Activated T-cell treated with anti-CD3 and anti-CD28 coated beads, Interleukin-2, amount 50 U/mL, for 72 hours (primary cell): ENCODE results near the gene UBE2I. TPM values are rescaled to one million over a fixed set of nuclear protein-coding genes. Genes with fewer than 3 reads are reported as not detected.

Experiments
- ATAC-seq, 2 donors: fragments of 150-1000 bp; cut with Tn5 transposase; replicated peaks in 1 of 2; 2 replicates each; pipeline ENCODE4 v1.10.0; 2021; ENCODE audit warnings: moderate library complexity in 2 of 2, mild to moderate bottlenecking in 1 of 2
- DNase-seq, 2 donors: peaks; one replicate each; pipeline ENCODE4 v3.0.0; 2021 to 2022; ENCODE audit warnings: mixed read lengths in 1 of 2
- H3K27ac Mint-ChIP-seq: one replicate; pipeline ENCODE4 v1.8.0; 2022; ENCODE audit warnings: mild to moderate bottlenecking, moderate library complexity, mixed read lengths
- H3K27me3 Mint-ChIP-seq: one replicate; pipeline ENCODE4 v1.8.0; 2022; ENCODE audit warnings: low read depth, mixed read lengths
- H3K36me3 Mint-ChIP-seq, 2 donors: one replicate each; pipeline ENCODE4 v1.8.0; 2022; ENCODE audit warnings: mixed read lengths in 2 of 2, mild to moderate bottlenecking in 1 of 2; ENCODE audit not compliant: insufficient read depth in 2 of 2
- H3K4me1 Mint-ChIP-seq: one replicate; pipeline ENCODE4 v1.8.0; 2022; ENCODE audit warnings: low read depth, mixed read lengths
- H3K4me3 Mint-ChIP-seq, 2 donors: one replicate each; pipeline ENCODE4 v1.8.0; 2022; ENCODE audit warnings: mild to moderate bottlenecking in 2 of 2, mixed read lengths in 2 of 2, moderate library complexity in 2 of 2
- H3K9me3 Mint-ChIP-seq, 2 donors: one replicate each; pipeline ENCODE4 v1.8.0; 2022; ENCODE audit warnings: mixed read lengths in 2 of 2
- total RNA-seq, 2 donors: library from RNA; stranded (reverse); gene quantifications; one replicate each; pipeline ENCODE4 v1.2.3, GENCODE V29; 2022

Gene UBE2I
- total RNA-seq, 2 donors from 2014 or later: 225 to 231 TPM

- Mint-ChIP-seq H3K27ac (no peak overlapping the region), H3K9me3 (no peaks in the 10 kb centered on the region), H3K4me3 (no peak overlapping the region), H3K27me3 (peaks cover 36% of the 10 kb centered on the region), H3K4me1 (peaks cover 22% of the 10 kb centered on the region), H3K36me3 (no peaks in the 10 kb centered on the region)
- DNase-seq: no peak
- ATAC-seq: no peak
Observed at GRCh38 chr16:1335211-1335971, 26.0 kb downstream of the UBE2I start.

DNA sequence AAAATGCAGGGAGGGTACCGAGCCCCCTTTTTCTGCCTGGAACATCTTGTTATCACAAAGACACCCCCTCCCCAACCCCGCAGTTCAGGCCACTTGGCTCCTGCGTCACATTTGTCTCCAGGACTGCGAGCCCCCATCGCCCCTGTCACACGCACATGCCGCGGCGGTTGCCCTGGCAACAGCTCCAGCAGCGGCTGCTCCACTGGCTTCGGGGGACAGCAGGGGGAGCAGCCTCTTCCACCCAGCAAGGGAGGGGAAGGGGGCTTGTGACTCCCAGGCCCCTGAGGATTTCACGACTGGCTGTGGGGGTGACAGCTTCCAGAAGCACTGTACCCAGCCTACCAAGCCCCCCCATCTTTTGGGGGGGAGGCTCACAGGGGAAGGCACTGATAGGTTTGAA, 26.6 kb downstream of the UBE2I start:
- H3K9me3 Mint-ChIP-seq: no peaks in the 10 kb centered on the region
- H3K4me1 Mint-ChIP-seq: peaks cover 22% of the 10 kb centered on the region
- DNase-seq: no peak
- ATAC-seq: no peak
- no peak overlapping the region for H3K27ac Mint-ChIP-seq
- no peak overlapping the region for H3K4me3 Mint-ChIP-seq
- H3K27me3 Mint-ChIP-seq: peaks cover 36% of the 10 kb centered on the region
- H3K36me3 Mint-ChIP-seq: no peaks in the 10 kb centered on the region

GRCh38 chr16:1336619-1337018, 27.2 kb downstream of the UBE2I start:
- ATAC-seq: no peak
- peaks cover 30% of the 10 kb centered on the region for H3K27me3 Mint-ChIP-seq
- no peaks in the 10 kb centered on the region for H3K9me3 Mint-ChIP-seq
- no peaks in the 10 kb centered on the region for H3K36me3 Mint-ChIP-seq
- no peak for DNase-seq
- no peak overlapping the region for H3K4me3 Mint-ChIP-seq
- peaks cover 16% of the 10 kb centered on the region for H3K4me1 Mint-ChIP-seq
- no peak overlapping the region for H3K27ac Mint-ChIP-seq

- ATAC-seq: no peak
- peaks cover 18% of the 10 kb centered on the region for H3K4me1 Mint-ChIP-seq
- H3K36me3 Mint-ChIP-seq: no peaks in the 10 kb centered on the region
- no peak overlapping the region for H3K4me3 Mint-ChIP-seq
- H3K27me3 Mint-ChIP-seq: peaks cover 25% of the 10 kb centered on the region
- no peak overlapping the region for H3K27ac Mint-ChIP-seq
- H3K9me3 Mint-ChIP-seq: no peaks in the 10 kb centered on the region
- DNase-seq: no peak
Observed at GRCh38 chr16:1337486-1337885, 28.1 kb downstream of the UBE2I start.

GRCh38 chr16:1338119-1338730, 28.8 kb downstream of the UBE2I start:
- Mint-ChIP-seq H3K9me3 (no peaks in the 10 kb centered on the region), H3K27me3 (peaks cover 20% of the 10 kb centered on the region), H3K27ac (no peak overlapping the region), H3K4me1 (peaks cover 22% of the 10 kb centered on the region), H3K36me3 (no peaks in the 10 kb centered on the region), H3K4me3 (no peak overlapping the region)
- peak; percentile 35 to 51 for DNase-seq
- ATAC-seq: no peak

DNA sequence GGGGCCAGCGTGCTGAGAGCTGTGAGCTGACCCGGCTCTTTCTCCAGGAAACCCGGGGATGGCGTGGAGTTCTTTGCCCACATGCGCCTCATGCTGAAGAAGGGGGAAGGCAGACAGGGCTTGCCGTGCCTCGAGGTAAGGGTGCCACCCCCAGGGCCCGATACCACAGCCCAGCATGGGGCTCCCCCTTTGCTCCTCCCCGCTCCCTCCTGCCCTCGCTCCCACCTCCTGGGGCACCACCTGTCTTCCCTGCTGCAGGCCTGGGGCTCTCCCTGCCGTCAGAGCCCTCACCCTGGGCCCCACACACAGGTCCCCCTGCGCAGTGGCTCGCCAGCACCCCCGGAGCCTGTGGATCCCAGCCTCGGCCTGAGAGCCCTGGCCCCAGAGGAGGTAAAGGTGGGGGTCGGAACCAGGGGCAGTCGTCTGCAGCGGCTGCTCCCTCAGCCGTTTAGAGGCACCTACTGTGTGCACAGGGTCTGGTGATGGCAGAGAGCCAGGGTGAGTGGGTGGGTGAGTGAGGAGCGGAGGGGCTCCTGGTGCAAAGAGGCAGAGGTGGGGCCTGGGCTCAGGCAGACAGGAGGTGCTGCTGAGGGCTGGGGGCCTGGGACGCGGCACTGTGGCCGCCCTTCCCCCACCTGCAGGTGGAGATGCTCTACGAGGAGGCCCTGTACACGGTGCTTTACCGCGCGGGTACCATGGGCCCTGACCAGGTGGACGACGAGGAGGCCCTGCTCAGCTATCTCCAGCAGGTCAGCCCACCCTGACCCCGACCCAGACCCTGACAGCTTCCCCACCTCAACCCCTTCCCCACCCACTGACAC, 29.6 kb downstream of the UBE2I start:
- ATAC-seq (no peak), DNase-seq (no peak)
- no peaks in the 10 kb centered on the region for H3K9me3 Mint-ChIP-seq
- peaks cover 25% of the 10 kb centered on the region for H3K4me1 Mint-ChIP-seq
- H3K36me3 Mint-ChIP-seq: no peaks in the 10 kb centered on the region
- peaks cover 20% of the 10 kb centered on the region for H3K27me3 Mint-ChIP-seq
- no peak overlapping the region for H3K27ac Mint-ChIP-seq
- no peak overlapping the region for H3K4me3 Mint-ChIP-seq

GRCh38 chr16:1340730-1341494, 31.5 kb downstream of the UBE2I start:
- peaks cover 4% of the 10 kb centered on the region for H3K27me3 Mint-ChIP-seq
- H3K36me3 Mint-ChIP-seq: no peaks in the 10 kb centered on the region
- H3K4me3 Mint-ChIP-seq: no peak overlapping the region
- H3K27ac Mint-ChIP-seq: no peak overlapping the region
- ATAC-seq: no peak
- H3K4me1 Mint-ChIP-seq: peaks cover 20% of the 10 kb centered on the region
- H3K9me3 Mint-ChIP-seq: no peaks in the 10 kb centered on the region
- DNase-seq: no peak

DNA sequence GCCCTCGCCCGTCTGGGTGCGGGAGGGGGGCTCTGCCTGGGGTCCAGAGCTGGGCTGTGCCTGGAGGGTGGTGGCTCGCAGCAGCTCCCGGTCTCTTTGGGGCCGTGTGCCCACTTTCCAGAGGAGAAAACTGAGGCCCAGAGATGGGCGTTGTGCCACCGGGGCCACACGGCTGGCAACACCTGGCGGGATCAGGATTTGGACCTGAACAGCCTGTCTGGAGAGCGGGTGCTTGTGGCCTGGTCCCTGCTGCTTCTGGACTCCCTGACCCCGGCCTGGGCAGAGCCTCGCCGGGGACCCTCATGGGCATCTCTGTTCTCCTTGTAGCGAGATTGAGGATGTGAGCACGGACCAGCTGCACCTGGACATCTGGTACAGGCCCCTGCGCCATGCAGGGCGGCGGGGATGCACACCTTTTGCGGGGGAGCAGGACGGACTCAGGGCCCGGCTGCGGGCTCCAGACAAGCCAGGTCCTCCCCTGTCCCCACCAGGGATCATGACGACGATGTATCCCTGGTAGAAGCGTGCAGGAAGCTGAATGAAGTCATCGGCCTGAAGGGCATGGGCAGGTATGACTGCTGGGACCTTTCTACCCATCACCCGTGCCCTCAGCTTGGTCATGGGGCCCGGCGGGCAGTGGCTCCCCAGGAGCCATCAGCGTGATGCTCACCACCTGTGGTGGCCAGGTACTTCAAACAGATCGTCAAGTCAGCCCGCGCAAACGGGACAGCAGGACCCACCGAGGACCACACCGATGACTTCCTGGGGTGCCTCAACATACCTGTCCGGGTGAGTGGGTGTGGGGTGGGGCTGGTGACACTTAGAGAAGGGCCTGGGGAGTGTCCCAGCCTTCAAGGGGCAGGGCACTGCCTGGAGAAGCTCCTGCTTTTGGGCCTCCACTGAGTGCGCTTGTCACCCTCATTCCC, 32.3 kb downstream of the UBE2I start:
- Mint-ChIP-seq H3K4me1 (peaks cover 17% of the 10 kb centered on the region), H3K4me3 (peak overlapping the region; percentile 65 to 79), H3K27me3 (no peaks in the 10 kb centered on the region), H3K27ac (no peak overlapping the region), H3K9me3 (no peaks in the 10 kb centered on the region), H3K36me3 (no peaks in the 10 kb centered on the region)
- ATAC-seq (no peak), DNase-seq (no peak)

- Mint-ChIP-seq H3K27ac (peak overlapping the region; percentile 3), H3K36me3 (no peaks in the 10 kb centered on the region), H3K4me1 (peaks cover 17% of the 10 kb centered on the region), H3K4me3 (peak overlapping the region; percentile 65 to 79), H3K27me3 (no peaks in the 10 kb centered on the region), H3K9me3 (no peaks in the 10 kb centered on the region)
- peak; percentile 93 to 95 for ATAC-seq
- DNase-seq: peak; percentile 93 to 94
Observed at GRCh38 chr16:1342526-1343427, 33.3 kb downstream of the UBE2I start.

- Mint-ChIP-seq H3K9me3 (no peaks in the 10 kb centered on the region), H3K27me3 (no peaks in the 10 kb centered on the region), H3K4me1 (peaks cover 17% of the 10 kb centered on the region), H3K36me3 (no peaks in the 10 kb centered on the region), H3K27ac (peak overlapping the region; percentile 3), H3K4me3 (peak overlapping the region; percentile 65 to 79)
- DNase-seq (no peak), ATAC-seq (no peak)
Observed at GRCh38 chr16:1343428-1344242, 34.2 kb downstream of the UBE2I start.

DNA sequence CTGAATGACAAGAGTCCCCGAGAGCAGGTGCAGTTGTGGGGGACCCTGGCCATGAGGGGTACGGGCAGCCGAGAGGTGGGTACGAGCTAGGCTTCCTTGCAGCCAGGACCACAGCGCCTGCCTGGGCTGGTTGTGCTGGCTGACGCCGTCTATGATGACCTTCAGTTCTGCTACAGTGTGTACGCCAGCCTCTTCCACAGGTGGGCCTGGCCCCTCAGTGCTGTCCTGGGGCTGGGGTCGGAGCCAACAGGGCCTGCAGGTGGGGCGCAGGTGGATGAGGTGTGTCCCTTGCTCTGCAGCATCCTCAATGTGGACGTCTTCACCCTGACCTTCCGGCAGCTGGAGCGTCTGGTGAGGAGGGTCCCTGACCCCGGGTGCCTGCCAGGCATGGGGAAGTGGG, 35.1 kb downstream of the UBE2I start:
- DNase-seq: peak in 1 of 2 donors; percentile 0
- H3K27me3 Mint-ChIP-seq: no peaks in the 10 kb centered on the region
- no peaks in the 10 kb centered on the region for H3K36me3 Mint-ChIP-seq
- no peak overlapping the region for H3K4me3 Mint-ChIP-seq
- peaks cover 17% of the 10 kb centered on the region for H3K4me1 Mint-ChIP-seq
- ATAC-seq: no peak
- no peaks in the 10 kb centered on the region for H3K9me3 Mint-ChIP-seq
- H3K27ac Mint-ChIP-seq: no peak overlapping the region
